Omental fat pad (tissue), 4 donors: ENCODE measurements around the gene RILPL2. TPM values are rescaled to one million over a fixed set of nuclear protein-coding genes. Genes with fewer than 3 reads are reported as not detected.
"Not testable (repeated sequence)": the region's sequence is repeated elsewhere in the genome, so short reads cannot be mapped to it uniquely, and the experiment has no call there.

ENCODE experiments used
- ATAC-seq: fragments of 150-250 bp; one replicate; pipeline ENCODE4 v1.9.1; 2016; ENCODE audit warnings: mild to moderate bottlenecking, moderate library complexity; ENCODE audit not compliant: low FRiP score
- DNase-seq: peaks from one replicate; pipeline ENCODE4 v3.0.0-alpha.2; 2019; ENCODE audit warnings: low spot score
- total RNA-seq, 4 donors: library from RNA; depleted of rRNA; stranded (reverse); fragments of >200 nt; gene quantifications; one replicate each; pipeline ENCODE4 v1.1.0, GENCODE V29; 2016
- TF ChIP-seq, protein P1 (sequence below), 3 donors: fragments of 450-650 bp; IDR thresholded peaks; one replicate each; pipeline ENCODE4 v1.5.1; 2016 to 2017; ENCODE audit warnings: antibody characterized with exemption in 3 of 3, mild to moderate bottlenecking in 3 of 3, moderate library complexity in 2 of 3

Gene RILPL2
- total RNA-seq, 4 donors from 2014 or later, result 8.9 to 12.7 (median 10.1) TPM

DNA sequence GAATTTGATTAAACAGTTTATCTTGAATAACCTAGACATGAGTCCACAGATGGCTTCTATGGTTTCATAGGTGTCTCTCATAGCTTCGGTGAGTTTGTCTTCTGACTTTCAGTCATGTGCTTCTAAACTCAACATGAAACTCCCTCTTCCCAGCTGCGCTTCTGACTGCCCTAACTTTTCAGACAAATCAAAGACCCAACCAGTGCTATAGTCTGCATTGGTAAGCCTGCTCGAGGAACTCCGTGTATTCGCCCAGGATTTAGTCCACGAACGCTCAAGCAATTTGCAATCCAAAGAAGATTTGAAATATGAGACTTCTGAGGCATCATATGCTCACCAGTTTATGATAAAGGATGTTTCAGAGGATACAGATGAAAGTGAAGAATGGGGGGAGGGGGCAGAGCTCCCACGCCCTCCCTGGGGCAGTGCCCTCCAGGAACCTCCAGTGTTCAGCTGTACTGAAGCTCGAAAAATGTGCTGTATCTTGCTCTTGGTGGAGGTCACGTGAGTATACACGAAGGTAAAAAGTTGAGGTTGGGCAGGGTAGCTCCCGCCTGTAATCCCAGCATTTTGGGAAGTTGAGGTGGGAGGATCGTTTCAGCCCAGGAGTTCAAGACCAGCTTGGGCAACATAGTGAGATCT lies 5.2 kb upstream of the RILPL2 start:
- TF ChIP-seq, protein P1, sequence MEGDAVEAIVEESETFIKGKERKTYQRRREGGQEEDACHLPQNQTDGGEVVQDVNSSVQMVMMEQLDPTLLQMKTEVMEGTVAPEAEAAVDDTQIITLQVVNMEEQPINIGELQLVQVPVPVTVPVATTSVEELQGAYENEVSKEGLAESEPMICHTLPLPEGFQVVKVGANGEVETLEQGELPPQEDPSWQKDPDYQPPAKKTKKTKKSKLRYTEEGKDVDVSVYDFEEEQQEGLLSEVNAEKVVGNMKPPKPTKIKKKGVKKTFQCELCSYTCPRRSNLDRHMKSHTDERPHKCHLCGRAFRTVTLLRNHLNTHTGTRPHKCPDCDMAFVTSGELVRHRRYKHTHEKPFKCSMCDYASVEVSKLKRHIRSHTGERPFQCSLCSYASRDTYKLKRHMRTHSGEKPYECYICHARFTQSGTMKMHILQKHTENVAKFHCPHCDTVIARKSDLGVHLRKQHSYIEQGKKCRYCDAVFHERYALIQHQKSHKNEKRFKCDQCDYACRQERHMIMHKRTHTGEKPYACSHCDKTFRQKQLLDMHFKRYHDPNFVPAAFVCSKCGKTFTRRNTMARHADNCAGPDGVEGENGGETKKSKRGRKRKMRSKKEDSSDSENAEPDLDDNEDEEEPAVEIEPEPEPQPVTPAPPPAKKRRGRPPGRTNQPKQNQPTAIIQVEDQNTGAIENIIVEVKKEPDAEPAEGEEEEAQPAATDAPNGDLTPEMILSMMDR (IDR thresholded peaks at IDR 0.05), result no peak
- ATAC-seq, result no peak
- DNase-seq, result no peak

DNA sequence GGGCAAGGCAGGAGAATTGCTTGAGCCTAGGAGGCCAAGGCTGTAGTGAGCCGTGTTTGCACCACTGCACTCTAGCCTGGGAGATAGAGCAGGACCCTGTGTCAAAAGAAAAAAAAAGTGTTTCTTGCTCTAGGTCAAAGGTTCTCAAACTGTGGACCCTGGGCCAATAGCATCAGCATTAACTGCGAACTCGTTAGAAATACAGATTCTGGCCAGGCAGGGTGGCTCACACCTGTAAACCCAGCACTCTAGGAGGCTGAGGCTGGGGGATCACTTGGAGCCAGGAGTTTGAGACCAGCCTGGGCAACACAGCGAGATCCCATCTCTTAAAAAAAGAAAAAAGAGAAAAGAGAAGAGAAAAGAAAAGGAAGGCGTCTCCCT lies 858 bp downstream of the RILPL2 start:
- ATAC-seq, result no peak
- TF ChIP-seq, protein P1 (IDR thresholded peaks at IDR 0.05), result no peak
- DNase-seq, result no peak

DNA sequence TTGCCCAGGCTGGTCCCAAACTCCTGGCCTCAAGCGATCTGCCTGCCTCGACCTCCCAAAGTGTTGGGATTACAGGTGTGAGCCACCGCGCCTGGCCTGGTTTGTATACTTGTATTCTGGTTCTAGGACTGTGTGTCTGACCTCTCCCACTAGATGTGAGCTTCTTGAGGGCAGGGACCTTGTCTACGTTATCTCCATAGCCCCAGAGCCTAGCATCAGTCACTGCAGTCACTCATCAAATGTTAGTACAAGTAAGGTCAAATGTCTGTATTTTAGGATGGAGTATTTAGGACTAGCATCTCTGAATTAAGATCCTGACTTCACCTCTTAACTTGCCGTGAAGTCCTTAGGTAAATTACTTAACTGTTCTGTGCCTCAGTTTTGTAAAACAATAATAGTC lies 2.9 kb downstream of the RILPL2 start:
- no peak for ATAC-seq
- TF ChIP-seq, protein P1 (IDR thresholded peaks at IDR 0.05), result no peak
- no peak for DNase-seq

DNA sequence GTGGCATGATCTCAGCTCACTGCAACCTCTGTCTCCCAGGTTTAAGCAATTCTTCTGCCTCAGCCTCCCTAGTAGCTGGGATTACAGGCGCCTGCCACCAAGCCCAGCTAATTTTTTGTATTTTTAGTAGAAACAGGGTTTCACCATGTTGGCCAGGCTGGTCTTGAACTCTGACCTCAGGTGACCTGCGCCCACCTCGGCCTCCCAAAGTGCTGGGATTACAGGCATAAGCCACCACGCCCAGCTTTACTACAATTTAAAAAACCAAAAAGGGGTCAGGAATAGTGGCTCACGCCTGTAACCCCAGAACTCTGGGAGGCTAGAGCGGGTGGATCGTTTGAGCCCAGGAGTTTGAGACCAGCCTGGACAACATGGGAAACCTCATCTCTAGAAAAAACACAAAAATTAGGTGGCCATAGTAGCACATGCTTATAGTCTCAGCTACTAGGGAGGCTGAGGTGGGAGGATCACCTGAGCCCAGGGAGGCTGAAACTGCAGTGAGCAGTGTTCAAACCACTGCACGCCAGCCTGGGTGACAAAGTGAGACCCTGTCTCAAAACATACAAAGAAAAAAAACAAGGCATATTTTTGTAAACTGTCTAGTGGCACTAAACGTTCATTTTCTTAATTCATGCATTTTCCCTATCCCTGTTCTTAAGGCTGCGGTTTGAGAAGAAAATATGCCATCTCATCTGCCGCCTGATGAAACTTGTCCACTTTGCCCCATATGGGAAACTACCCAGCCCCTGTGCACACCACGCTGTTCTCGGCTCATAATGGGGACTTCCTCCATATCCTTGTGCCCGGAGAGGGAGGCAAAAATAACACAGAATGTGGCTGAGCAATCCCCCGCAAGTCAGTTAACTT lies 4.3 kb downstream of the RILPL2 start:
- ATAC-seq, DNase-seq: not testable (repeated sequence)

DNA sequence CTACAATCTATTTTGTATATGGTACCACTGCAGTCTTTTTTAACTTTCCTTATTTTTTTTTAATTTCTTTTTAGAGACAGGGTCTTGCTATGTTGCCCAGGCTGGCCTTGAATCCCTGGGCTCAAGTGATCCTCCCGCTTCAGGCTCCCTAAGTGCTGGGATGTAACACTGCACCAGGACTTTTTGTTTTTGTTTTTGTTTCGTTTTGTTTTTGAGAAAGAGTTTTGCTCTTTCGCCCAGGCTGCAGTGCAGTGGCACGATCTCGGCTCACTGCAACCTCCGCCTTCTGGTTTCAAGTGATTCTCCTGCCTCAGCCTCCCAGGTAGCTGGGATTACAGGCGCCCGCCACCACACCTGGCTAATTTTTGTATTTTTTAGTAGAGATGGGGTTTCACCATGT lies 7.4 kb downstream of the RILPL2 start:
- not testable (repeated sequence) for ATAC-seq, DNase-seq

DNA sequence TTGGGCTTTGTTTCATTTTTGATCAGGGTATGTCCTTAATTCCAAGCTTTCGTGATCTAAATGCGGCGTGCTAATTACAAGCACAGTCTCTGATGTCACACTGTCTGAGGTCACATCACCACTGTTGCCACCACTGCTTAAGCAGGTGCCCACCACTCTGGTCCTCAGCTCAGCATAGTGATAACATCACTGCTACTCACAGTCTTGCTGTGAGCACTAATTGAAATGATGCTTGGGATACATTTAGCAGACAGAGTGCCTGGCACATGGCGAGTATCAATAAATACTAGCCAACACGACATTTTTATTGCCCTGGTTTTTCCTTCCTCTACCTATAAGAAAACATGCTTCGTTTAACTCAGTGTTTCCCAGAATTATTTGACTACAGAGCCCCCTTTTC lies 7.9 kb downstream of the RILPL2 start:
- no peak for DNase-seq
- ATAC-seq, result no peak
- TF ChIP-seq, protein P1 (IDR thresholded peaks at IDR 0.05), result no peak

DNA sequence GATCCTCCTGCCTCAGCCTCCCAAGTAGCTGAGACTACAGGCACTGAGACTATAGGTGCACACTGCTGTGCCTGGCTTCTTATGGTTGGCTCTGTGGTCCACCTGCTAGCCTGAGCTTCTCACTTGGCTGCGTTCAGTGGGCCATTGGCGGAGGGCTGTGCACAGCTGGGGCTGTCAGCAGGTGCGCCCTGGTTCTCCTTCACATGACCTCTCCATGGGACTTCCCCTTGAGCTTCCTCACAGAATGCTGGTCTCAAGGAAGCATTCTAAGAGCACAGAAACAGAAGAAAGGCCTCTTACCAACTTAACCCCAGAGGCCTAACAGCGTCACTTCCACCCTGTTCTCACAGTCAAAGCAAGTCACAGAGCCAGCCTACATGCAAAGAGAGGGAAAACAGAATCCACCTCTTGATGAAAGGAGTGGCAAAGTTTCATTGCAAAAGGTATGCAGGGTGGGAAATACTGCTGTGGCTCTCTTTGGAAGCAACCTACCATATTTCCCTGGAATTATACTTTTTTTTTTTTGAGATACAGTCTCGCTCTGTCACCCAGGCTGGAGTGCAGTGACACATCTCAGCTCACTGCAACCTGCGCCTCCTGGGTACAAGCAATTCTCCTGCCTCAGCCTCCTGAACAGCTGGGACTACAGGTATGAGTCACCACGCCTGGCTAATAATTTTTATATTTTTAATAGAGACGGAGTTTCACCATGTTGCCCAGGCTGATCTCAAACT lies 9.3 kb downstream of the RILPL2 start:
- TF ChIP-seq, protein P1 (IDR thresholded peaks at IDR 0.05), result no peak
- ATAC-seq (no peak), DNase-seq (no peak)
